HepG2 (cell line): ENCODE measurements around the gene AADAT.

ENCODE experiments used
- BRCA1 ChIP-seq: sonication (generic); formaldehyde crosslinking; IDR thresholded peaks from 2 replicates; pipeline ENCODE4 v1.4.0; 2020; ENCODE audit warnings: missing genetic modification reagents
- CTCF ChIP-seq: sonication (generic); formaldehyde crosslinking; IDR thresholded peaks from 2 replicates; pipeline ENCODE4 v1.5.0; 2020; ENCODE audit warnings: mild to moderate bottlenecking, missing genetic modification reagents, moderate library complexity
- HCFC1 ChIP-seq: fragments of 150-350 bp; IDR thresholded peaks from 2 replicates; pipeline ENCODE4 v1.6.1; 2014; ENCODE audit warnings: low read depth, low read length
- NCOA1 ChIP-seq: sonication (generic); formaldehyde crosslinking; IDR thresholded peaks from 2 replicates; pipeline ENCODE4 v1.9.0; 2021; ENCODE audit warnings: missing genetic modification reagents
- ZNF24 ChIP-seq: fragments of 450-650 bp; IDR thresholded peaks from 2 replicates; pipeline ENCODE4 v1.6.1; 2017; ENCODE audit warnings: antibody characterized with exemption, mild to moderate bottlenecking

DNA sequence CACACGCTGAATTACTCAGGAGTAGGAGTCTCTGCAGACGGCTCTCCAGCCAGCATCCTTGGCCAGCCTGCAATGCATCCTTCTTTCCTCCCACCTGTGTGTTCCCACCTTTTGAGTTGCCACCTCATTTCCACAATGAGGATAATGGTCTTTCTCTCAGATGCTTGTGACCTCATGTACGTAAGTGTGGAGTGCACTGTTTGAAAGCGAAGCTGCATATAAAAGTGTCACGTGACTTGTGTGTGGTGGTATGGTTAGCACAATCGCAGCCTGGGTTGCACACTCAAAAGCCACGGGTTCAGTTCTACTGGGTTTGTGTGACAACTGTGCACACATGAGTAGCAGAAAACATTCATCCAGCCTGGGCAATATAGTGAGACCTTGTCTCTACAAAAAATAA, 51.5 kb downstream of the AADAT start:
- TF ChIP-seq HCFC1 (no peak), CTCF (CRISPR knock-in tag) (no peak), NCOA1 (no peak), BRCA1 (CRISPR knock-in tag) (no peak), ZNF24 (no peak)
